ENCODE results near the gene FBLL1.

- TF ChIP-seq CTCF (IDR thresholded peaks at IDR 0.05) (no peak), POLR2AphosphoS5 (IDR thresholded peaks at IDR 0.05) (no peak)
These were observed 3.2 kb upstream of the FBLL1 start for GRCh38 chr5:168525856-168526255.

Data from sigmoid colon (tissue), 4 donors.